T-cell (primary cell): Measurements from ENCODE around the gene GRID1. TPM values are rescaled to one million over a fixed set of nuclear protein-coding genes. Genes with fewer than 3 reads are reported as not detected.

Source experiments
- ATAC-seq, 4 experiments: fragments of 200-7000 bp in 3 of 4; fragments of 150-1000 bp in 1 of 4; cut with Tn5 transposase; replicated peaks in 1 of 4; 1 replicate in 3 of 4; 2 replicates in 1 of 4; pipeline ENCODE4 v1.10.0; 2021; ENCODE audit warnings: moderate library complexity in 3 of 4, mild to moderate bottlenecking in 2 of 4, moderate number of reproducible peaks in 1 of 4
- CTCF ChIA-PET, 2 donors: fragments of 300-600 bp; sonication (Branson Sonifier 250); formaldehyde crosslinking; loops; one replicate each; lab custom pipeline; 2022; ENCODE audit warnings: antibody characterized with exemption in 2 of 2; lab: Charles Lee
- POLR2A ChIA-PET, 2 donors: fragments of 300-600 bp; sonication (Branson Sonifier 250); formaldehyde crosslinking; loops; one replicate each; lab custom pipeline; 2022; ENCODE audit warnings: antibody characterized with exemption in 2 of 2; lab: Charles Lee
- DNase-seq, 35 experiments: peaks; one replicate each; pipeline versions ENCODE4 v3.0.0 to v3.0.0-alpha.2; 2013 to 2023
- H3K27ac ChIP-seq: one replicate; pipeline ENCODE4 v1.5.1; 2013; ENCODE audit warnings: low read length
- H3K27me3 ChIP-seq, 2 experiments: replicated peaks in 1 of 2; 1 replicate in 1 of 2; 2 replicates in 1 of 2; pipeline versions ENCODE4 v1.6.1 to v1.7.0; 2013; ENCODE audit warnings: low read length in 1 of 2, mixed read lengths in 1 of 2; ENCODE audit not compliant: control insufficient read depth in 2 of 2, insufficient read depth in 2 of 2; ENCODE audit errors: extremely low read depth in 1 of 2
- H3K36me3 ChIP-seq, 2 donors: 1 replicate in 1 of 2; 2 replicates in 1 of 2; pipeline versions ENCODE4 v1.6.1 to v1.7.0; 2013; ENCODE audit warnings: low read length in 1 of 2; ENCODE audit not compliant: control insufficient read depth in 2 of 2, insufficient read depth in 1 of 2; ENCODE audit errors: extremely low read depth in 1 of 2
- H3K4me1 ChIP-seq, 2 experiments: 1 replicate in 1 of 2; 2 replicates in 1 of 2; pipeline versions ENCODE4 v1.6.1 to v1.7.0; 2013; ENCODE audit warnings: low read length in 2 of 2, mixed read lengths in 1 of 2; ENCODE audit not compliant: insufficient read depth in 2 of 2, control insufficient read depth in 1 of 2; ENCODE audit errors: extremely low read depth in 1 of 2
- H3K4me3 ChIP-seq, 2 donors: 1 replicate in 1 of 2; 2 replicates in 1 of 2; pipeline versions ENCODE4 v1.5.1 to v1.7.0; 2013; ENCODE audit warnings: mild to moderate bottlenecking in 2 of 2, low read length in 1 of 2, moderate library complexity in 1 of 2; ENCODE audit not compliant: control insufficient read depth in 1 of 2; ENCODE audit errors: extremely low read depth in 1 of 2
- H3K9me3 ChIP-seq: 2 replicates; pipeline ENCODE4 v1.7.0; 2013
- H3K27ac Mint-ChIP-seq, 2 donors: one replicate each; pipeline ENCODE4 v1.8.0; 2020 to 2021; ENCODE audit warnings: mild to moderate bottlenecking in 2 of 2, mixed read lengths in 2 of 2
- H3K27me3 Mint-ChIP-seq, 2 donors: one replicate each; pipeline ENCODE4 v1.8.0; 2021 to 2022; ENCODE audit warnings: mixed read lengths in 2 of 2
- H3K36me3 Mint-ChIP-seq: one replicate; pipeline ENCODE4 v1.8.0; 2021; ENCODE audit warnings: mixed read lengths
- H3K4me1 Mint-ChIP-seq, 3 donors: one replicate each; pipeline ENCODE4 v1.8.0; 2020 to 2022; ENCODE audit warnings: mixed read lengths in 3 of 3, mild to moderate bottlenecking in 1 of 3
- H3K4me3 Mint-ChIP-seq, 3 donors: one replicate each; pipeline ENCODE4 v1.8.0; 2020 to 2022; ENCODE audit warnings: mild to moderate bottlenecking in 3 of 3, mixed read lengths in 3 of 3, moderate library complexity in 3 of 3
- H3K9me3 Mint-ChIP-seq, 3 donors: one replicate each; pipeline ENCODE4 v1.8.0; 2020 to 2022; ENCODE audit warnings: mixed read lengths in 3 of 3
- WGBS: methylation state at CpG from one replicate; pipeline ENCODE4 v1.1.5; 2013; ENCODE audit warnings: missing lambda C conversion rate; ENCODE audit not compliant: insufficient coverage; 5-methylcytosine and 5-hydroxymethylcytosine counted together
- total RNA-seq, 35 experiments: library from RNA in 6 of 35; stranded (reverse) in 6 of 35; fragments of 120-200 nt in 1 of 35; gene quantifications; one replicate each; pipeline versions ENCODE4 v1.2.1 to v1.2.4 and lab custom pipeline; 2013 to 2026

Gene GRID1
- total RNA-seq, 5 donors from 2014 or later (not counting 1 experiment from before 2014, with no cell fraction given), result 0.68 TPM; not detected in 4

GRCh38 chr10:86401588-86402282 lies 35.1 kb upstream of the GRID1 start:
- Mint-ChIP-seq H3K36me3 (no peaks in the 10 kb centered on the region), H3K27ac (peak overlapping the region; percentile 49 to 81), H3K27me3 (no peaks in the 10 kb centered on the region), H3K4me1 (peaks cover 15 to 22% (median 17%) of the 10 kb centered on the region in 3 donors), H3K4me3 (peak overlapping the region; percentile 82 to 86 (median 84)), H3K9me3 (no peaks in the 10 kb centered on the region)
- CTCF ChIA-PET, result interaction anchor here (0.6 to 3.2 kb wide), 5 partner anchors 9 to 183 kb away, joined by 3 to 40 read pairs (median 4); no protein-coding TSS in a partner anchor
- Histone ChIP-seq H3K27me3 (peaks cover 0 to 6% of the 10 kb centered on the region in 2 experiments), H3K4me1 (peaks cover 0 to 30% of the 10 kb centered on the region in 2 experiments), H3K36me3 (no peaks in the 10 kb centered on the region), H3K4me3 (peak overlapping the region; percentile 74 to 90), H3K27ac (peak overlapping the region; percentile 69), H3K9me3 (no peaks in the 10 kb centered on the region)
- 19% methylated on average over 11 of the region's 27 CpGs for WGBS
- DNase-seq (peak in 14 of 35 experiments; percentile 8 to 49 (median 26)), ATAC-seq (no peak)
- POLR2A ChIA-PET, result interaction anchor here in 1 of 2 donors (2.6 kb wide), 1 partner anchor 11 kb away, joined by 5 read pairs; no protein-coding TSS in a partner anchor

GRCh38 chr10:86400705-86401587 lies 34.4 kb upstream of the GRID1 start:
- H3K36me3 Mint-ChIP-seq, result no peaks in the 10 kb centered on the region
- WGBS, result under 1% methylated on average over 54 of the region's 76 CpGs
- peak overlapping the region; percentile 82 to 86 (median 84) for H3K4me3 Mint-ChIP-seq
- H3K4me1 Mint-ChIP-seq, result peaks cover 15 to 22% (median 17%) of the 10 kb centered on the region in 3 donors
- peak overlapping the region; percentile 61 to 74 for H3K27ac Mint-ChIP-seq
- H3K27me3 ChIP-seq, result peaks cover 0 to 6% of the 10 kb centered on the region in 2 experiments
- ATAC-seq, result peak; percentile 51 to 65 (median 59)
- DNase-seq, result peak; percentile 26 to 80 (median 71)
- H3K4me3 ChIP-seq, result peak overlapping the region; percentile 74 to 90
- H3K9me3 Mint-ChIP-seq, result no peaks in the 10 kb centered on the region
- no peaks in the 10 kb centered on the region for H3K27me3 Mint-ChIP-seq
- H3K36me3 ChIP-seq, result no peaks in the 10 kb centered on the region
- H3K9me3 ChIP-seq, result no peaks in the 10 kb centered on the region
- ChIA-PET POLR2A (interaction anchor here in 1 of 2 donors (0.6 to 2.6 kb wide), 2 partner anchors 12 to 351 kb away, joined by 3 to 5 read pairs; no protein-coding TSS in a partner anchor), CTCF (interaction anchor here (0.6 to 3.2 kb wide), 11 partner anchors 10 to 184 kb away, joined by 3 to 40 read pairs (median 4); no protein-coding TSS in a partner anchor)
- peaks cover 0 to 30% of the 10 kb centered on the region in 2 experiments for H3K4me1 ChIP-seq
- peak overlapping the region; percentile 69 for H3K27ac ChIP-seq

- POLR2A ChIA-PET, result interaction anchor here in 1 of 2 donors (2.6 kb wide), 1 partner anchor 13 kb away, joined by 5 read pairs; no protein-coding TSS in a partner anchor
- no peaks in the 10 kb centered on the region for H3K9me3 ChIP-seq
- Mint-ChIP-seq H3K27me3 (no peaks in the 10 kb centered on the region), H3K36me3 (no peaks in the 10 kb centered on the region), H3K4me3 (peak overlapping the region; percentile 82 to 88 (median 84)), H3K27ac (peak overlapping the region; percentile 89 to 93), H3K4me1 (peaks cover 15 to 22% (median 17%) of the 10 kb centered on the region in 3 donors), H3K9me3 (no peaks in the 10 kb centered on the region)
- peaks cover 0 to 30% of the 10 kb centered on the region in 2 experiments for H3K4me1 ChIP-seq
- CTCF ChIA-PET, result interaction anchor here (0.5 to 3.2 kb wide), 20 partner anchors 11 to 788 kb away, joined by 3 to 40 read pairs (median 3); partner anchors contain the start of gene WAPL (in 1 of the 2)
- ATAC-seq (peak; percentile 87 to 91 (median 89)), DNase-seq (peak; percentile 80 to 96 (median 90))
- peak overlapping the region; percentile 75 for H3K27ac ChIP-seq
- H3K4me3 ChIP-seq, result peak overlapping the region; percentile 74 to 90
- under 1% methylated on average over 82 of the region's 90 CpGs for WGBS
- H3K36me3 ChIP-seq, result no peaks in the 10 kb centered on the region
- peaks cover 0 to 6% of the 10 kb centered on the region in 2 experiments for H3K27me3 ChIP-seq
Observed at GRCh38 chr10:86399879-86400704, 33.5 kb upstream of the GRID1 start.

GRCh38 chr10:86399514-86399878 lies 32.9 kb upstream of the GRID1 start:
- H3K27ac Mint-ChIP-seq, result peak overlapping the region; percentile 89 to 93
- no peaks in the 10 kb centered on the region for H3K9me3 Mint-ChIP-seq
- 2% methylated on average over 4 of the region's 9 CpGs for WGBS
- H3K4me1 Mint-ChIP-seq, result peaks cover 15 to 22% (median 17%) of the 10 kb centered on the region in 3 donors
- ATAC-seq, result no peak
- H3K4me3 Mint-ChIP-seq, result peak overlapping the region; percentile 82 to 88 (median 84)
- no peaks in the 10 kb centered on the region for H3K36me3 Mint-ChIP-seq
- Histone ChIP-seq H3K9me3 (no peaks in the 10 kb centered on the region), H3K36me3 (no peaks in the 10 kb centered on the region), H3K27ac (peak overlapping the region; percentile 75), H3K27me3 (peaks cover 0 to 6% of the 10 kb centered on the region in 2 experiments), H3K4me1 (peaks cover 0 to 30% of the 10 kb centered on the region in 2 experiments), H3K4me3 (peak overlapping the region in 1 of 2 donors; percentile 90)
- DNase-seq, result no peak
- no peaks in the 10 kb centered on the region for H3K27me3 Mint-ChIP-seq
- CTCF ChIA-PET, result interaction anchor here (0.6 to 3.2 kb wide), 12 partner anchors 11 to 787 kb away, joined by 3 to 40 read pairs (median 3); partner anchors contain the start of gene WAPL (in 1 of the 2)
- POLR2A ChIA-PET, result interaction anchor here in 1 of 2 donors (2.6 kb wide), 1 partner anchor 14 kb away, joined by 5 read pairs; no protein-coding TSS in a partner anchor

- H3K27me3 ChIP-seq, result peaks cover 0 to 17% of the 10 kb centered on the region in 2 experiments
- H3K27ac ChIP-seq, result no peak overlapping the region
- ChIA-PET CTCF (interaction anchor here in 1 of 2 donors (0.8 kb wide), 1 partner anchor 189 kb away, joined by 3 read pairs; no protein-coding TSS in a partner anchor), POLR2A (no interaction called here)
- H3K36me3 Mint-ChIP-seq, result no peaks in the 10 kb centered on the region
- peaks cover 15 to 16% (median 16%) of the 10 kb centered on the region in 3 donors for H3K4me1 Mint-ChIP-seq
- no peak overlapping the region for H3K4me3 ChIP-seq
- peaks cover 0 to 24% of the 10 kb centered on the region in 2 experiments for H3K4me1 ChIP-seq
- no peaks in the 10 kb centered on the region for H3K36me3 ChIP-seq
- WGBS, result 70% methylated on average over 4 of the region's 7 CpGs
- no peak overlapping the region for H3K27ac Mint-ChIP-seq
- H3K27me3 Mint-ChIP-seq, result peaks cover 0 to 2% of the 10 kb centered on the region in 2 donors
- H3K9me3 ChIP-seq, result no peaks in the 10 kb centered on the region
- DNase-seq (no peak), ATAC-seq (no peak)
- H3K9me3 Mint-ChIP-seq, result no peaks in the 10 kb centered on the region
- no peak overlapping the region for H3K4me3 Mint-ChIP-seq
Observed at GRCh38 chr10:86397120-86397519, 30.5 kb upstream of the GRID1 start.
